SK-N-SH treated with all-trans-retinoic acid at 6 μM for 48 hours (cell line): ENCODE data around the gene ZNF195.
"Not testable (repeated sequence)": the region's sequence is repeated elsewhere in the genome, so short reads cannot be mapped to it uniquely, and the experiment has no call there.

Experiments
- BACH2 ChIP-seq: fragments of 250-450 bp; sonication (Bioruptor Pico); IDR thresholded peaks from 2 replicates; pipeline ENCODE4 v1.9.0; 2021; ENCODE audit warnings: mild to moderate bottlenecking, borderline replicate concordance
- CREB5 ChIP-seq: fragments of 250-450 bp; sonication (Bioruptor Pico); IDR thresholded peaks from 2 replicates; pipeline ENCODE4 v1.5.1; 2020; ENCODE audit warnings: low read depth, mild to moderate bottlenecking, moderate library complexity
- PATZ1 ChIP-seq: fragments of 250-450 bp; sonication (Bioruptor Pico); IDR thresholded peaks from 2 replicates; pipeline ENCODE4 v1.8.0; 2020; ENCODE audit warnings: mild to moderate bottlenecking, moderate library complexity, borderline replicate concordance
- POU6F1 ChIP-seq: fragments of 250-450 bp; sonication (Bioruptor Pico); IDR thresholded peaks from 2 replicates; pipeline ENCODE4 v1.8.0; 2021; ENCODE audit warnings: low read depth, mild to moderate bottlenecking, moderate library complexity, borderline replicate concordance
- PPARA ChIP-seq: fragments of 250-450 bp; sonication (Bioruptor Pico); IDR thresholded peaks from 2 replicates; pipeline ENCODE4 v1.5.0; 2020; ENCODE audit warnings: mild to moderate bottlenecking, borderline replicate concordance
- RARB ChIP-seq: fragments of 250-450 bp; sonication (Bioruptor Pico); IDR thresholded peaks from 2 replicates; pipeline ENCODE4 v1.8.0; 2021; ENCODE audit warnings: mild to moderate bottlenecking, moderate library complexity
- ZC3H10 ChIP-seq: fragments of 250-450 bp; sonication (Bioruptor Pico); IDR thresholded peaks from 2 replicates; pipeline ENCODE4 v1.5.1; 2021; ENCODE audit warnings: mild to moderate bottlenecking, moderate library complexity
- ZFP3 ChIP-seq: fragments of 250-450 bp; sonication (Bioruptor Pico); IDR thresholded peaks from 2 replicates; pipeline ENCODE4 v1.5.0; 2020; ENCODE audit warnings: mild to moderate bottlenecking, moderate library complexity
- ZNF565 ChIP-seq: fragments of 450-650 bp; formaldehyde crosslinking; conservative IDR thresholded peaks from 2 replicates; pipeline ENCODE4 v1.5.0; 2020; ENCODE audit warnings: low read depth, mild to moderate bottlenecking, moderate library complexity

GRCh38 chr11:3402181-3402860 is 23.4 kb upstream of the ZNF195 start:
- TF ChIP-seq BACH2 (CRISPR knock-in tag); ZFP3 (CRISPR knock-in tag); CREB5 (CRISPR knock-in tag); RARB (CRISPR knock-in tag); PPARA; PATZ1 (CRISPR knock-in tag); POU6F1 (CRISPR knock-in tag); ZC3H10 (CRISPR knock-in tag); ZNF565 (CRISPR knock-in tag): not testable (repeated sequence)
